EL (cell line): ENCODE results near the gene SLPI.

ENCODE experiments used
- DNase-seq: peaks from one replicate; pipeline ENCODE4 v3.0.0-alpha.2; 2016

SLPI gene

GRCh38 chr20:45269754-45270270 is 15.4 kb upstream of the SLPI start:
- DNase-seq, result no peak

GRCh38 chr20:45269056-45269455 is 14.7 kb upstream of the SLPI start:
- DNase-seq, result no peak

- DNase-seq, result no peak
These were observed 14.2 kb upstream of the SLPI start for GRCh38 chr20:45268531-45268930.

- no peak for DNase-seq
These were observed 12.6 kb upstream of the SLPI start for GRCh38 chr20:45266977-45267376.

- no peak for DNase-seq
These were observed 9.3 kb upstream of the SLPI start for GRCh38 chr20:45263556-45264266.

GRCh38 chr20:45258664-45259063 is 4.3 kb upstream of the SLPI start:
- DNase-seq, result no peak

- no peak for DNase-seq
These were observed 3.9 kb upstream of the SLPI start for GRCh38 chr20:45258259-45258658.

- no peak for DNase-seq
These were observed 3.3 kb upstream of the SLPI start for GRCh38 chr20:45257711-45258110.

GRCh38 chr20:45257161-45257560 is 2.8 kb upstream of the SLPI start:
- DNase-seq, result no peak

GRCh38 chr20:45253261-45253660 is 1.1 kb downstream of the SLPI start:
- DNase-seq, result no peak

- DNase-seq, result no peak
These were observed 2.3 kb downstream of the SLPI start for GRCh38 chr20:45251884-45252560.

GRCh38 chr20:45248609-45249008 is 5.8 kb downstream of the SLPI start:
- no peak for DNase-seq

- no peak for DNase-seq
These were observed 6.5 kb downstream of the SLPI start for GRCh38 chr20:45247865-45248264.

GRCh38 chr20:45246109-45246508 is 8.3 kb downstream of the SLPI start:
- no peak for DNase-seq

GRCh38 chr20:45238139-45238538 is 16.2 kb downstream of the SLPI start:
- no peak for DNase-seq

GRCh38 chr20:45235995-45236394 is 18.4 kb downstream of the SLPI start:
- DNase-seq, result no peak

GRCh38 chr20:45230631-45231030 is 23.7 kb downstream of the SLPI start:
- no peak for DNase-seq

GRCh38 chr20:45229264-45230056 is 24.9 kb downstream of the SLPI start:
- peak; percentile 34 for DNase-seq

GRCh38 chr20:45226287-45226686 is 28.1 kb downstream of the SLPI start:
- no peak for DNase-seq

- no peak for DNase-seq
These were observed 31.2 kb downstream of the SLPI start for GRCh38 chr20:45223136-45223535.

- DNase-seq, result no peak
These were observed 33.3 kb downstream of the SLPI start, which contains the start of gene SEMG2 for GRCh38 chr20:45221076-45221475. SEMG2 (plus strand) TSS chr20:45221373; CDS start chr20:45221390, 17 bp downstream.

GRCh38 chr20:45218636-45219035 is 35.7 kb downstream of the SLPI start:
- DNase-seq, result no peak

GRCh38 chr20:45218124-45218523 is 36.2 kb downstream of the SLPI start:
- no peak for DNase-seq

GRCh38 chr20:45212836-45213235 is 41.5 kb downstream of the SLPI start:
- DNase-seq, result no peak
